DMS153 (cell line): ENCODE measurements around the gene BNIP1.
"Not testable (repeated sequence)": the region's sequence is repeated elsewhere in the genome, so short reads cannot be mapped to it uniquely, and the experiment has no call there.

Experiments
- DNase-seq: peaks from one replicate; lab custom pipeline; 2025; lab: John Stamatoyannopoulos, UW

BNIP1 gene

GRCh38 chr5:173144200-173145176, at the start of gene BNIP1:
Gene BNIP1, plus strand, starts transcription at chr5:173144531. Its CDS starts 15 bp downstream, at chr5:173144546.
- DNase-seq, result peak; percentile 76

GRCh38 chr5:173098787-173099186, 45.5 kb upstream of the BNIP1 start:
- DNase-seq, result no peak

- no peak for DNase-seq
Observed at GRCh38 chr5:173099461-173099860, 44.9 kb upstream of the BNIP1 start.

- no peak for DNase-seq
Observed at GRCh38 chr5:173101245-173101644, 43.1 kb upstream of the BNIP1 start.

- no peak for DNase-seq
Observed at GRCh38 chr5:173103411-173103810, 40.9 kb upstream of the BNIP1 start.

DNA sequence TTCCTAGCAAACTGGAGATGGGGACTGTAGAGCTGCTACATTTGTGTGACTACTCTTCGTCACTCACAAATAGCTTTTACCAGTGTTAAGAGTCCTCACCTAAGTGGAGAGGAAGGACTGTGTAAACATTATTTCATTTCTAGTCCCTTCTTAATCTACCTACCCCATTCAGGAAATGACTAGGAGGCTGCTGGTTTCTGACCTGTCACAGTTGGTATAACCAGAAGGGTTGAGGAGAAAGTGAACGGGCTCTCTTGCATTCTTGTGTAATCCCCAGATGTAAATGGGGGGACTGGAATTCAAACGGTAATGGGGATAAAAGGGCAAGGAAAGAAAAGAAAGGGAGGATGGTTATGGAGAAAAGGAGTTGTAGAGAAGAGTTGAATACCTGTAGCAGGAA, 35.4 kb upstream of the BNIP1 start:
- DNase-seq, result no peak

DNA sequence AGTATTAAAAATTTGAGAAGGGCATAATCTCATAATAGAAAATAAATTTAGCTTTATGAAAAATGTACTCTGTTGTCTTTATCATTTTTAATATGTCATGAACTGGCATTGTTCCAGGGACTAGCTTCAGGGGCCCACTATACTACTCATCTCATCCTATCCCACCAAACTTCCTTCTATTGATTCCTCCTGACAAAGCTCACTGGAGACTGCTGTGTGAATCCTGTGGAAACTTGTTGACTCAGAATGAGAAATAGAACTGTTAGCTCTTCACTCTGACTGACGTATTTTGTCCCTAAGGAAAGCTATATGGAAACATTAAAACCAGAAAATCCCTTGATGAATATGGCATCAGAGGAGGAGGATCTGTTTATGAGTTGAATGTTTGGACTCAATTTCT, 29.8 kb upstream of the BNIP1 start:
- no peak for DNase-seq

GRCh38 chr5:173119719-173120118, 24.6 kb upstream of the BNIP1 start:
- no peak for DNase-seq

DNA sequence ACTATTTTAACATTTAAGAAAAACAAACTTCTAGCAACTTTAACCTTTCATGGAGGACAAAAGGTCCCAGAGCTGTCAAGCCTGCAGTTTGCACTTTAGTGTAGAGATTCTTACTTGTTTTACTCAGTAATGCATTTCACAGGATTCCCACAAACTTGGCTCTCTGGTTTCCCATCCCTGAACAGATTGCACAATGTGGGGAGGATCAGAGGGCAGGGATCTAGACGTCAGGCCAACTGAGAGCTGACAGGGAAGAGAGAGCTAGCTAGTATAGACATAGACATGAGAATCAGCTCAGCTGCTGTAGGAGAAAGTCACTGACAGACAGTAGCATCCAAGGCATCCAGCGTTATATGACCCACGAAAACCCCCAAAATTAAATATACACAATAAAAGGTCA, 20.9 kb upstream of the BNIP1 start:
- no peak for DNase-seq

GRCh38 chr5:173132166-173132565, 12.2 kb upstream of the BNIP1 start:
- not testable (repeated sequence) for DNase-seq

DNA sequence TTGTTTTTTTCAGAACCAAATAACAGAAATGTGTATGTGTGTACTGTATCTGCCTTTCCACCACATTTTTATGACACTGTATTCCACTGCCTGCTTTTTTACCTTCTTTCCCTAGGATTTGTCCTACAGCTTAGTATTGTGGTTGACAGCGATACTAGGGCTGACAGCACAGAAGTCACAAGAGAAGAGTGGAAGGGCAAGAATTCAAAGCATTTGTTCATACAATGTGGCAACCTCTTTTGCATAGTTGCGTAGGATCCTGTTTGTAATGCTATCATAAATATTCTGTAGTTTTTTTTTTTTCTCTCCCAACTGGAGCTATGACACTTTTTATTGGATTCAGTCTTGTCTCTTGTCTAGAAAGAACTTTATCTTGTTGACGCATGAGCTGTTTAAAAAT, 5.6 kb upstream of the BNIP1 start:
- DNase-seq, result no peak

GRCh38 chr5:173139631-173140030, 4.7 kb upstream of the BNIP1 start:
- no peak for DNase-seq

DNA sequence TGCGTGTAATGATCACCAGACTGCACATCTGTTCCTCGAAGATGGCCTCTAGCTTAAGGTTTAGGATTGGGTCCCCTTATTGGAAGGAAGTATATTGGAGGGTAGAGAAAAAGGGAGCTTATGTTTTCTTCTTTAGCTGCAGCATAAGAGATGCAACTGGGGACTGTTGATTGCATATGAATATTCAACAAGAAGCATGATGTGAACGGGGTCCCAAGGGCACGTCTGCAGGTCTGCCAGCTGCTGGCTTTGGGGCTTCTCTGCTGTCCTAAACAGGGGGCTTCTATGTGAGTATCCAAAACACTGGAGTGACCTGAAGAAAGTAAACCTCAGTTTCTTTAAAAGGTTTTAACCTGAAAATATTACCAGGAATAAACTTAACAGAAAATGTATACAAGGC, 3.6 kb upstream of the BNIP1 start:
- no peak for DNase-seq

- no peak for DNase-seq
Observed at GRCh38 chr5:173143567-173143966, 764 bp upstream of the BNIP1 start.

DNA sequence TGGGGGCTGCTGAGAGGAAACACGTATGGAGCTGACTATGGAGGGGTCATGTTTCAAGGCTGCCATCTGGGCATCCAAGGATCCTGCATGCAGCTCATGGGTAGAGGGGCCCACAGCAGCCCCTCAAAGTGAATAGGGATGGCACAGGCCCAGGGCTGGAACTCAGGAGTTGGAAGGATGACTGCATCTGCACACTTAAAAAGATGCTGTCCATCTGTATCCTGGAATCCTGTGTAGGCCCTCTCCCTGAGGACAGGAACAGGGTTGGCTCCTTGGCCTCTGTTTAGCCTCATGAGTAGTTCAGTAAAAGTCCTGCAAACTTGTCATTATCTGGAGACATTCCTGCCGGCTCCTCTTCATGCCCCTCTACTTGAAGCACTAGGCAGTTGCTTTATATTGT, 4.0 kb downstream of the BNIP1 start:
- DNase-seq, result no peak

DNA sequence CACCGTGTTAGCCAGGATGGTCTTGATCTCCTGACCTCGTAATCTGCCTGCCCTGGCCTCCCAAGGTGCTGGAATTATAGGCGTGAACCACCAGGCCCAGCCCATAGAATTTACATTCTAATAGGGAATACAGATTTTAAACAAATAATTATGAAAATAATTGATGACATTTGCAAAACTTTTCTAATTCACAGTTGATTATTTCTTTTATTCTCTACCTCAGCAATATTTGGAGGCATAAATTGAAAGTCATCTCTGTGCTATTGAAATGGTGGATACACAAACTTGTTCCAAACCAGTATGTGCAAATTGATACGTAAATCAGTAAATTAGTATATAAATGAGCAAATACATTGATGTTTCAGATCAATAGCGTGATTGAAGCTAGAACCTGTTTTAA, 8.2 kb downstream of the BNIP1 start:
- DNase-seq, result no peak

- DNase-seq, result no peak
Observed at GRCh38 chr5:173153842-173154241, 9.5 kb downstream of the BNIP1 start.

GRCh38 chr5:173154619-173155018, 10.3 kb downstream of the BNIP1 start:
- DNase-seq, result not testable (repeated sequence)

DNA sequence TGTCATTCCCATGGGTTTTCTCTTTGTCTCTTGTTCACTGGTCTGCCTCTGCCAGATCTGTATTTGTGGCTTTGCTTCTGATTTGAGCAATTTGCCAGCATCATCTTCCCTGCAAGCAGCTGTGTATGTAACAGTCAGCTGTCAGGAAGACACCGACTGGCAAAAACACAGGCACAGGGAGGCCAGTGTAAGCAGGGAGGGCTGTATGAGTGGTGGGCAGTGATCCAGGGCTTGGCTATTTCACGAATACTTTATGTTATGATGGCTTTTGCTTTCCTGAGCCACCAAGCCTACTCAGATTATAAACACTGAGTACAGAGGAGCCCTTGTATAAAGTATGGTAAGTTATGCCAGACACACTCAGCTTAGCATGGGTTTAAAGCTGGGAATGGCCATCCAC, 11.6 kb downstream of the BNIP1 start:
- DNase-seq, result no peak

DNA sequence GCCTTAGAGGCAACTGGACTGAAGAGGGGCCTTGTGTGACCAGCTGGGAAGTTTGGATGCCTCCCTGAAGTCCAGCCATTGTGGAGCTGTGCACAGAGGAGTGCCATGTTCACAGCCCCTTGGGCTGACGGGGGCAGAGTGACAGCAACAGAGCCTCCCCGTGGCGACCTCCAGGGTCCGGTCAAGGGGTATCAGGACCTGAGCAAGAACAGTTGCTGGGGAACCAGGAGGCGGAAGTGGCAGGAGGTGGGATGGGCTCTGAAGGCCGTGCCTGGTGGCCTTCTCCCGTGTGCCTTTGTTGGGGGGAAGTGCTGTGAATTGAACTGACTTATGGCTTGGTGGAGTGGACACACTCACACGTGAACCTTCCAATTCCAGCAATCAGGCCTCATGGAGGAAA, 14.0 kb downstream of the BNIP1 start:
- DNase-seq, result no peak

GRCh38 chr5:173159256-173159655, 14.9 kb downstream of the BNIP1 start:
- no peak for DNase-seq

DNA sequence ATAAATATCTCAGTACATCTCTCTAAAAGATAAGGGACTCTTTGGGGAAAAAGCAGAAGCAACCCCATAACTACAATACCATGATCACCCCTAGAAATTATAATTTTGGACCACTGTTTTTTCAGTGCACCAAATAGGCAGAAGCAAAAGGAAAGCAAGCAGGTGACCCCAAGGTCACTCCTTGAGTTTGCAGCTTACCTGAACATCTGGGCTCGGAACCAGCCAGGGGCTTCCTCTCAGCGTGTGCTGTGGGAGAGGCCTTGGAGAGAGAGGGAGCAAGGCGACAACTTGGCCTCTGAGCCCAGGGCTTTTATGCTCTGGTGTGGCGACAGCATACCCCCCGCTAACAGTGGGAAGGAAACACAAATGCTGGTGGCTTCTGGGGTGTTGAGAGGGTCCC, 16.8 kb downstream of the BNIP1 start:
- DNase-seq, result no peak

- no peak for DNase-seq
Observed at GRCh38 chr5:173163219-173163618, 18.9 kb downstream of the BNIP1 start.
